Nephron (organoid): Measurements from ENCODE around the gene SLC1A2.

ENCODE experiments used
- H3K27ac Mint-ChIP-seq, 3 experiments: 2 replicates each; pipeline ENCODE4 v1.8.0; 2020; ENCODE audit warnings: mixed read lengths in 3 of 3, mild to moderate bottlenecking in 2 of 3, moderate library complexity in 1 of 3
- H3K27me3 Mint-ChIP-seq: 2 replicates; pipeline ENCODE4 v1.8.0; 2021; ENCODE audit warnings: low read depth, mild to moderate bottlenecking, moderate library complexity, mixed read lengths
- H3K36me3 Mint-ChIP-seq: 2 replicates; pipeline ENCODE4 v1.8.0; 2020; ENCODE audit warnings: low read depth, mixed read lengths
- H3K4me1 Mint-ChIP-seq: 2 replicates; pipeline ENCODE4 v1.8.0; 2020; ENCODE audit warnings: mixed read lengths
- H3K4me3 Mint-ChIP-seq, 3 experiments: 2 replicates each; pipeline ENCODE4 v1.8.0; 2020; ENCODE audit warnings: mild to moderate bottlenecking in 3 of 3, mixed read lengths in 3 of 3, moderate library complexity in 2 of 3
- H3K9me3 Mint-ChIP-seq: 2 replicates; pipeline ENCODE4 v1.8.0; 2020; ENCODE audit warnings: mixed read lengths
- TF ChIP-seq, protein P1 (sequence below), 3 experiments: fragments of 200-600 bp; sonication (generic); IDR thresholded peaks; one replicate each; pipeline ENCODE4 v1.5.0; 2021; ENCODE audit warnings: antibody characterized with exemption in 3 of 3; ENCODE audit not compliant: unreplicated experiment in 3 of 3

Gene SLC1A2

DNA sequence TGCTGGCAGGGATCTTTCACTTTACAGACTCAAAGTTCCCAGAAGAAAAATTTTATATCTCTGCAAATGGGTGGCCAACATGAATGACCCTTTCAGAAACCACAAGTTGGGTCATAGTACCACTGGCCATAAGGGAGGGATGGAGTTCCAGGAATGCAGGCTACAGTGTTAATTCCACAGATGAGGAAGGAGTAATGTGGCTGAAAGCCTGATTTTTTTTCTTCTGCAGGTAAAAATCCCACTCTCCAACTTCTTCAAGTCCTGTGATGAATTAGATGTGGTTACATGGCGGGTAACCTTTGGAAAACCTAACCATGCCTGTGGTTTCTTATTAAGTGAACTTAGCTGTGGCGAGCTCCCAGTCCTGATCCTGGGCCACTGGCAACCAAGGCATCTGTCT, 103.2 kb downstream of the SLC1A2 start:
- Mint-ChIP-seq H3K27me3 (peaks cover 3% of the 10 kb centered on the region), H3K4me1 (peaks cover 15% of the 10 kb centered on the region), H3K36me3 (no peaks in the 10 kb centered on the region), H3K4me3 (no peak overlapping the region), H3K27ac (no peak overlapping the region), H3K9me3 (no peaks in the 10 kb centered on the region)
- TF ChIP-seq, protein P1, sequence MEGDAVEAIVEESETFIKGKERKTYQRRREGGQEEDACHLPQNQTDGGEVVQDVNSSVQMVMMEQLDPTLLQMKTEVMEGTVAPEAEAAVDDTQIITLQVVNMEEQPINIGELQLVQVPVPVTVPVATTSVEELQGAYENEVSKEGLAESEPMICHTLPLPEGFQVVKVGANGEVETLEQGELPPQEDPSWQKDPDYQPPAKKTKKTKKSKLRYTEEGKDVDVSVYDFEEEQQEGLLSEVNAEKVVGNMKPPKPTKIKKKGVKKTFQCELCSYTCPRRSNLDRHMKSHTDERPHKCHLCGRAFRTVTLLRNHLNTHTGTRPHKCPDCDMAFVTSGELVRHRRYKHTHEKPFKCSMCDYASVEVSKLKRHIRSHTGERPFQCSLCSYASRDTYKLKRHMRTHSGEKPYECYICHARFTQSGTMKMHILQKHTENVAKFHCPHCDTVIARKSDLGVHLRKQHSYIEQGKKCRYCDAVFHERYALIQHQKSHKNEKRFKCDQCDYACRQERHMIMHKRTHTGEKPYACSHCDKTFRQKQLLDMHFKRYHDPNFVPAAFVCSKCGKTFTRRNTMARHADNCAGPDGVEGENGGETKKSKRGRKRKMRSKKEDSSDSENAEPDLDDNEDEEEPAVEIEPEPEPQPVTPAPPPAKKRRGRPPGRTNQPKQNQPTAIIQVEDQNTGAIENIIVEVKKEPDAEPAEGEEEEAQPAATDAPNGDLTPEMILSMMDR (IDR thresholded peaks at IDR 0.05; ENCODE audit: unreplicated experiment in 3 of 3): no peak

DNA sequence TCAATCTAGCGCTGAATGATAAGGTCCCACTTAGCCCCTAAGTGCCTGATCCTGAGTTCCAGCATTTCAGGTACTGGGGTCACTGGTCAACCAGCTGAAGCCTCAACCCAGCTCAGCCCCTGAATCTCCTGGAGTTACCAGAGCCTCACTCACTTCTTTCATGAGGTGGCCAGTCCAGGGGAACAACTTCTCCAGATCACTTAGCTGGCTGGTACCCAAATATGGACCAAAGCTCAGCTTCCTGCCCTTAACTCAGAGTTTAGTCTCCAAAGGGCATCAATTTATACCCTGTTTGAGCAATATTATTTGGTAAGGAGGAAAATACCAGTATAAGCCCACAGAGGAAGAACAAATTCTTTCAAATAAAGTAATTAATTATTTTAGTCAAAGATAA, 105.6 kb downstream of the SLC1A2 start:
- no peak overlapping the region for H3K27ac Mint-ChIP-seq
- H3K4me1 Mint-ChIP-seq: no peaks in the 10 kb centered on the region
- H3K36me3 Mint-ChIP-seq: no peaks in the 10 kb centered on the region
- H3K9me3 Mint-ChIP-seq: no peaks in the 10 kb centered on the region
- H3K27me3 Mint-ChIP-seq: peaks cover 3% of the 10 kb centered on the region
- no peak overlapping the region for H3K4me3 Mint-ChIP-seq
- TF ChIP-seq, protein P1 (IDR thresholded peaks at IDR 0.05; ENCODE audit: unreplicated experiment in 3 of 3): no peak

DNA sequence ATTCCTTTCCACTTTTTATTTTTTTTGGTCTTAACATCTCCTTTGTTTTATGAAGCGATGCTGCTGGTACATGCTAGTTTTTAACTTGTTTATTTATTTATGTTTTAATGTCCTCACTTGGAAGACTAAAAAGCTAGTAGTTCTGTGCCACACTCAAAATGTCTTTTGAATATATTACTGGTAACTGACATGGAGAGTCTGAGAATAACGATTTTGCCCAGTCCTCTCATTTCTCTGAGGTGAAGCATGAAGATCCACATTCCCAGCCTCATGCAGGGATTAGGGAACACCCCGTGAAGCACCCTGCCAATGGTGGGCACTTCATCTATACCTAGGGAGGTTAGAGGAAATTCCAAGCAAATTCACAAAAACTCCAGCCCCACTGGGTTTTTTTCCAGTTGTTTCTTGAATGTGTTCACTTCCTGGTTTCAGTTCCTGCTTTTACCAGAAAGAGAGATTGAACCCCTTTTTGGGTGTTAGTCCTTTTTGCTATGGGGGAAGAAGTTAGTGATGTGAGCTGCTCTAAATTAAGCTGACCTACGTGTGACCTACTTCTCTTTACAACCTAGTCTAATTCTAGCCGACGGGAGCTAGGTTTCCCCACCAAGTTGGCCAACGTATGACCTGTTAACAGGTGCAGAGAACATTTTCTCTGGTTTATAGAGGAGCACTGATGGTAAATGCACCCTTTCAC, 106.1 kb downstream of the SLC1A2 start:
- H3K4me3 Mint-ChIP-seq: no peak overlapping the region
- H3K4me1 Mint-ChIP-seq: no peaks in the 10 kb centered on the region
- TF ChIP-seq, protein P1 (IDR thresholded peaks at IDR 0.05; ENCODE audit: unreplicated experiment in 3 of 3): no peak
- peaks cover 3% of the 10 kb centered on the region for H3K27me3 Mint-ChIP-seq
- H3K27ac Mint-ChIP-seq: no peak overlapping the region
- H3K36me3 Mint-ChIP-seq: no peaks in the 10 kb centered on the region
- no peaks in the 10 kb centered on the region for H3K9me3 Mint-ChIP-seq

DNA sequence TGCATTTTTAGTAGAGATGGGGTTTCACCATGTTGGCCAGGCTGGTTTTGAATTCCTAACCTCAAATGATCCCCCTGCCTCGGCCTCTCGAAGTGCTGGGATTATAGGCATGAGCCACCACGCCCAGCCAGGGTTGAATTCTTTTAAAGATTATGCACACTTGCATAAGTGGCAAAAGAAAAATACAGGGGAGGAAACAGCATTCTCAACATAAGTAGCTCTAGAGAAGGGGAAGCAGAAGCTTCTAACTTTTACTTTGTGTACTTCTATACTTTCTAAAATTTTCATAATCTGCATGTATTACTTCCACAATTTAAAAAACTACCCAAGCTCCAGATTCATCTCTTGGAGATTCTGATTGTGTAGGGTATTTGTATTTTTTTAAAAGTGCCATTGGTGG, 108.0 kb downstream of the SLC1A2 start:
- Mint-ChIP-seq H3K36me3 (no peaks in the 10 kb centered on the region), H3K9me3 (no peaks in the 10 kb centered on the region)
- TF ChIP-seq, protein P1 (IDR thresholded peaks at IDR 0.05; ENCODE audit: unreplicated experiment in 3 of 3): no peak

DNA sequence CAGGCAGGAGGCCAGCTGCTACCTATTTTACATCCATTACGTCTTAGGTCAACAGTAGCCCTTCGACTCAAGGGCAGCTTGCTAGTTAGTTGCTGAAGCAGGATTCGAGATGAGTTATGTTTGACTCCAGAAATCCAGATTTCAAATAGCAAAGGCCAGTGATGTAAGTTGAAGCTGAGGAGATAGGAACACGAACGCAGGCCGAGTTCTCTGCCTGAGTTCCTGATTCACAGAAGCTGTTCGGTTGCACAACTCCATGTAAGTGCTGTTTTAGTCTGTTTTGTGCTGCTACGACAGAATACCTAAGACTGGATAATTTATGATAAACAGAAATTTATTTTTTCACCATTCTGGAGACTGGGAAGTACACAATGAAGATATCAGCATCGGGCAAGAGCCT, 111.2 kb downstream of the SLC1A2 start:
- Mint-ChIP-seq H3K27me3 (peaks cover 6% of the 10 kb centered on the region), H3K36me3 (no peaks in the 10 kb centered on the region), H3K9me3 (no peaks in the 10 kb centered on the region), H3K4me3 (no peak overlapping the region), H3K4me1 (no peaks in the 10 kb centered on the region), H3K27ac (no peak overlapping the region)
- TF ChIP-seq, protein P1 (IDR thresholded peaks at IDR 0.05; ENCODE audit: unreplicated experiment in 3 of 3): no peak

More for the DNA sequence above, 108.0 kb downstream of the SLC1A2 start:
- Mint-ChIP-seq H3K27ac (no peak overlapping the region), H3K4me1 (no peaks in the 10 kb centered on the region), H3K4me3 (no peak overlapping the region), H3K27me3 (peaks cover 3% of the 10 kb centered on the region)

DNA sequence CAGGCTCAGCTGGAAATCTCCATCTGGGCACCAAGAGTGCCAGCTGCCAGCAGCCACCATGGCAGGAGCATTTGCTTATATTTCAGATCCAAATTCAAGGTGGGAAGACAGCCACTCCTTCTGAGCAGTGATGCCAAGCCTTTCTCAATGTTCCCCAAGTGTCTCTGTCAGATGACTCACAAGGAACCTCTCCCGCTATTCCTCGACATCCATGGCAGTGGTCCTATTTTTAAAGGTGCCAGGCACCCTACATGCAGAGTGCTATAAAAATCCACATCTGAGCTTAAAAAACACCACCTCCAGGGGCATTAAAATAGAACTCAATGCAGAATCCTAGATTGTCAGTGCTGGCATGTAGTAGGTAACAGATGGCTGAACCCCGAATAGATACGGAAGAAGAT, 112.1 kb downstream of the SLC1A2 start:
- no peaks in the 10 kb centered on the region for H3K4me1 Mint-ChIP-seq
- H3K9me3 Mint-ChIP-seq: no peaks in the 10 kb centered on the region
- H3K27ac Mint-ChIP-seq: no peak overlapping the region
- TF ChIP-seq, protein P1 (IDR thresholded peaks at IDR 0.05; ENCODE audit: unreplicated experiment in 3 of 3): no peak
- H3K4me3 Mint-ChIP-seq: no peak overlapping the region
- H3K27me3 Mint-ChIP-seq: peaks cover 6% of the 10 kb centered on the region
- no peaks in the 10 kb centered on the region for H3K36me3 Mint-ChIP-seq
